ENCODE data around the gene GABBR1.

GRCh38 chr6:29675561-29675960 lies 42.6 kb upstream of the GABBR1 start:
- TF ChIP-seq, protein P1, sequence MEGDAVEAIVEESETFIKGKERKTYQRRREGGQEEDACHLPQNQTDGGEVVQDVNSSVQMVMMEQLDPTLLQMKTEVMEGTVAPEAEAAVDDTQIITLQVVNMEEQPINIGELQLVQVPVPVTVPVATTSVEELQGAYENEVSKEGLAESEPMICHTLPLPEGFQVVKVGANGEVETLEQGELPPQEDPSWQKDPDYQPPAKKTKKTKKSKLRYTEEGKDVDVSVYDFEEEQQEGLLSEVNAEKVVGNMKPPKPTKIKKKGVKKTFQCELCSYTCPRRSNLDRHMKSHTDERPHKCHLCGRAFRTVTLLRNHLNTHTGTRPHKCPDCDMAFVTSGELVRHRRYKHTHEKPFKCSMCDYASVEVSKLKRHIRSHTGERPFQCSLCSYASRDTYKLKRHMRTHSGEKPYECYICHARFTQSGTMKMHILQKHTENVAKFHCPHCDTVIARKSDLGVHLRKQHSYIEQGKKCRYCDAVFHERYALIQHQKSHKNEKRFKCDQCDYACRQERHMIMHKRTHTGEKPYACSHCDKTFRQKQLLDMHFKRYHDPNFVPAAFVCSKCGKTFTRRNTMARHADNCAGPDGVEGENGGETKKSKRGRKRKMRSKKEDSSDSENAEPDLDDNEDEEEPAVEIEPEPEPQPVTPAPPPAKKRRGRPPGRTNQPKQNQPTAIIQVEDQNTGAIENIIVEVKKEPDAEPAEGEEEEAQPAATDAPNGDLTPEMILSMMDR (IDR thresholded peaks at IDR 0.05; ENCODE audit: low read depth, low read length, missing input control): no peak
- no peak for TF ChIP-seq RAD21 (IDR thresholded peaks at IDR 0.05)
